Measurements from ENCODE around the gene USP10.

USP10 gene

DNA sequence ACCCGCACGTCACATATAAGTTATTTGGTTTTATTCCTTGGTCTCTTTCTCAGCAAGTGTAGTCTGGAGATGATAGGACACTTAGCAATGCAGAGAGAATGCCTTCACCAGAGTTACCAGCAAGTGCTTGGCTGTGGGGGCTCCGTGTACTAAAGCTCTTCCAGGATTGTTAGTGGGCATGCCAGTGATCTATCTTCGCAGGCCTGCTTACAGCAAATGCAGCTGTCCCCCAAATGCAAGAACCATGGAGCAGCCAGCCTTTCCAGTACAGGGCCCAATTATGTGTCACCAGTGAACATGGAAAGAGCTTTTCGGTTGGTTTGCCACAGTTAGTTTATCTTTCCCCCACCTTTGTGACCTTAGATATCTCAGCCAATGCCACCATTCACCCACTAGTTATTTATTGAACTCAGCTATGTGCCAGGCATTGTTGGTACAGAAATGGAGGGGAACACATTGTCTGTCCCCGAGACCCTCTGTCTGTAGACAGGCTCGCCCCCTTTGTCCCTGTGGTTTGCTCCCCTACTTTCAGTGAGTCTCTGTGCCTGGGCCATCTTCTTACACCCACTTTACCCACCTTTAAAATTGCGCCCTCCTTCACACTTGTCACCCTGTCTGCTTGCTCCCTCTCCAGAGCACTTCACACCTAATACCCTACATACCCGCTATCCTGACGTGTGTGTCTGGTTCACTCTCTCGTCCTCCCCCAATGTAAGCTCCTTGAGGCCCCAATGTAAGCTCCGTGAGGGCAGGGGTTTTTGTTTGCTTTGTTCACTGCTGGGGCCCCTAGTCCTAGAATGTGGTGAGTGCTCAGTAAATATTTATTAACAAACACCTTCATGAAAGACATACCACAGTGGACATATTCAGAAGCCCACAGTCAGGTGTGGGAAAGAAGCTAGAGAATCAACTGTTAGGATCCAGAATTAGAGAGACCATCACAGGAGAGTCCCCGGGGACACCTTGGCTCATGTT lies 13.3 kb downstream of the USP10 start:
- TF ChIP-seq, protein P1, sequence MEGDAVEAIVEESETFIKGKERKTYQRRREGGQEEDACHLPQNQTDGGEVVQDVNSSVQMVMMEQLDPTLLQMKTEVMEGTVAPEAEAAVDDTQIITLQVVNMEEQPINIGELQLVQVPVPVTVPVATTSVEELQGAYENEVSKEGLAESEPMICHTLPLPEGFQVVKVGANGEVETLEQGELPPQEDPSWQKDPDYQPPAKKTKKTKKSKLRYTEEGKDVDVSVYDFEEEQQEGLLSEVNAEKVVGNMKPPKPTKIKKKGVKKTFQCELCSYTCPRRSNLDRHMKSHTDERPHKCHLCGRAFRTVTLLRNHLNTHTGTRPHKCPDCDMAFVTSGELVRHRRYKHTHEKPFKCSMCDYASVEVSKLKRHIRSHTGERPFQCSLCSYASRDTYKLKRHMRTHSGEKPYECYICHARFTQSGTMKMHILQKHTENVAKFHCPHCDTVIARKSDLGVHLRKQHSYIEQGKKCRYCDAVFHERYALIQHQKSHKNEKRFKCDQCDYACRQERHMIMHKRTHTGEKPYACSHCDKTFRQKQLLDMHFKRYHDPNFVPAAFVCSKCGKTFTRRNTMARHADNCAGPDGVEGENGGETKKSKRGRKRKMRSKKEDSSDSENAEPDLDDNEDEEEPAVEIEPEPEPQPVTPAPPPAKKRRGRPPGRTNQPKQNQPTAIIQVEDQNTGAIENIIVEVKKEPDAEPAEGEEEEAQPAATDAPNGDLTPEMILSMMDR (IDR thresholded peaks at IDR 0.05; ENCODE audit: insufficient read depth, missing control alignments) = no peak
- DNase-seq (ENCODE audit: insufficient read length, low spot score) = no peak
- FAIRE-seq = no peak

DNA sequence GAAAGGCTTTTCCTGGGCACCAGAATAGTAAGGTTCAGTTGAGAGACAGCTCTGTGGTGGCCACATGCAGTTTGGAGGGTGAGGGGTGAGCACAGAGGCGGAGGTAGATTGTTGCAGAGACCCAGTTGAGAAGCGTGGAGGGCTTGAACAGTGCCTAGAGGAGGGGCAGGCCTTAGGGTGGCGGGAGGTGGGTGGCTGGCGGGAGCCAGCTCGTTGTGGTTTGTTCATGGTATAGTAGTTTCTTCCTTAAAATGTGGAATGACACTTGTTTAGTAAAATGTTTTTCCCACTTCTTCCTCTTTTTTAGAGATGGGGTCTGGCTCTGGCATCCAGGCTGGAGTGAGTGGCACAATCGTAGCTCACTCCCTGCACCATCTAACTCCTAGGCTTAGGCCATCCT lies 14.2 kb downstream of the USP10 start:
- TF ChIP-seq, protein P1 (IDR thresholded peaks at IDR 0.05; ENCODE audit: insufficient read depth, missing control alignments) = no peak
- DNase-seq (ENCODE audit: insufficient read length, low spot score) (no peak), FAIRE-seq (no peak)

DNA sequence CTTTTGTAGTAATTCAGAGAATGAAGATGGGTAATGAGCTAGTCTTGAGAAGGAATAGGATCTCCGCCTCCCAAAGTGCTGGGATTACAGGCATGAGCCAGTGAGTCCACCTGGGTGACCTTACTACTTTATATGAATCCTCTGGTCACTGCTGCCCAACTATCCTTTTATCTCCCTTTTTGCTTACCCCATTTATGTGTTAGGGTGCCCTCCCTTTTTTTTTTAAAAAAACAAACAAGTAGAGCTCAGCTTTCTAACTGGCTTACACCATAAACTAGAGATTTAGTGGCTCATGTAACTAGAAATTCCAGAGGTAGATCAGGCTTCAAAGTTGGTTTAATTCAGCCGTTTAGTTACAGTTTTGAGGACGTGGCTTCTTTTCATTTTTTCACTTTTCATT lies 15.6 kb downstream of the USP10 start:
- DNase-seq (ENCODE audit: insufficient read length, low spot score) (no peak), FAIRE-seq (no peak)
- TF ChIP-seq, protein P1 (IDR thresholded peaks at IDR 0.05; ENCODE audit: insufficient read depth, missing control alignments) = no peak

DNA sequence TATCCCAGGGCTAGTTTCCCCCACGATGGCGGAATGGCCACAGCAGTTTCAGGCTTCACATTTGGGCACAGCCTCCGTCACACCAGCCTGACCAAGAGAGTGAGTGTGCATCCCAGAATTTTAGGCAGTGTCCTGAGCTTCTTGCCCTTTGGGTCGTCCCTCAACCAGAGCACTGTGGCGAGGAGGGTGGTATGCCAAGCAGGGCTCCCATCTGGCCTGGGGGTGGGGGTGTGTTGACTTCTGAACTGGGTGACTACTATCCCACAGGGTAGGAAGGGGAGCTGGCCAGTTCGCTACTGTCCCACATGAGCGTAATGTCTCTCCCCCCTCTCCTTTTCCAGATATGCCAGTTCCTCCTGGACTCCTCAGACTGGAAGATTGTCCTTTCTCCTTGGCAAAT lies 16.1 kb downstream of the USP10 start:
- no peak for FAIRE-seq

DNA sequence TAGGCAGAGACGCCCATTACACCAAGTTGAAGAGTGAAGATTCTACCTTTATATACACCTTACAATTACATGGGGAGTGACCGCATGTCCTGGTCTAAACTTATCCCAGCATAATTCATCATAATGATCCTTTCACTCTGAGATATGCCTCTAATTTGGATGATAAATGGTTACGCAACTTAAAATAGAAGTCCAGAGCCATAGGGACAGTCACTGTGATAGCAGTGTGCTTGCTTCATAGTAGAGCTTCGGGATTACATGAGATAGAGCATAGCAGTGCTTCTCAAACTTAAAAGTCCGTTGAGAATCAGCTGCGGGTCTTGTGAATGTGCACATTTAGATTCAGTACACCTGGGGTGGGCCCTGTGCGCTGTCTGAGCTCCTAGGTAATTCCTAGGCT lies 16.9 kb downstream of the USP10 start:
- DNase-seq (ENCODE audit: insufficient read length, low spot score) (no peak), FAIRE-seq (no peak)
- TF ChIP-seq, protein P1 (IDR thresholded peaks at IDR 0.05; ENCODE audit: insufficient read depth, missing control alignments) = no peak

More for the DNA sequence above, 16.1 kb downstream of the USP10 start:
- TF ChIP-seq, protein P1 (IDR thresholded peaks at IDR 0.05; ENCODE audit: insufficient read depth, missing control alignments) = no peak
- no peak for DNase-seq (ENCODE audit: insufficient read length, low spot score)

DNA sequence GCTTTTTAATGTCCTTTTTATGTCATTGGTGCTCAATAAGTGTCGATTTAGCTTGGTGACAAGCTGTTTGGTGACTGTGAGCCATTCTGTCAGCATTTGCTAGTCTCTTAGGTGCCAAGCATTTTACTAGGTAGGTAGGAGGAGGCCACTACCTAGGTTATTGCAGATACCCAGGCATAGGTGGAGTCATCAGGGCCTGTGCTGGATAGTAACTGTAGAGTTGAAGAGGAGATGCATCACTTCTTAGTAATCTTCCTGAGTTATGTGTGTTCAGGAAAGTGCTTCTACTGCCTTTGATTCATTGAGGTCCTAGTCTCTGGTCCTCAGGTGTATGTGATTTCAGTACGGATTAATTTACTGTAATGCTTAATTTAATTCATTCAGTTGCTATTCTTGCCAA lies 17.7 kb downstream of the USP10 start:
- TF ChIP-seq, protein P1 (IDR thresholded peaks at IDR 0.05; ENCODE audit: insufficient read depth, missing control alignments) = no peak
- no peak for FAIRE-seq

DNA sequence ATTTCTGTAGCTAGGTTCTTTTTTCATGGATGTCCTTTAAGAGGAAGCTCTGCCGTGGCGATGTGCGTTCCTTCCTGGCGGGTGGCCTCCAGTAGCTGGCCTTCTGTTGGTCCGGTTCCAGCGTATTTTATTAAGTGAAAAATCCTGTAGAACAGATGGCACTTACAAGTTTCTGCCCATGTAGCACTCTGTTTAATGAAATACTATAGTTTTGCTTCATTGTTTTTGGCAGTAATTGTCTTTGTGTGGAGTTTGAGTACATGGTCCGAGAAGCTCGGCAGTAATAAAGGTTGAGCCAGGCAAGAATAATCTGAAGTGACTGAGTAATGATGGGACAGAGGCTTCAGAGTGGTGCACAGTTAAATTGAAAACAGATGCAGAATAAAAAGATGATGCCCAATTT lies 20.4 kb downstream of the USP10 start:
- no peak for DNase-seq (ENCODE audit: insufficient read length, low spot score)
- TF ChIP-seq, protein P1 (IDR thresholded peaks at IDR 0.05; ENCODE audit: insufficient read depth, missing control alignments) = no peak
- FAIRE-seq = no peak

More for the DNA sequence above, 17.7 kb downstream of the USP10 start:
- no peak for DNase-seq (ENCODE audit: insufficient read length, low spot score)

Data from D721Med (cell line).